ENCODE measurements around the gene EXOC2.

The EXOC2 gene

GRCh38 chr6:620166-620565, 72.8 kb downstream of the EXOC2 start:
- no peak for TF ChIP-seq SIN3A (IDR thresholded peaks at IDR 0.05; ENCODE audit: borderline replicate concordance, insufficient read depth, low read length)
- no peak for TF ChIP-seq REST (IDR thresholded peaks at IDR 0.05; ENCODE audit: insufficient read depth in 1 of 2, low read depth in 2 of 2, low read length in 2 of 2)
- no peak for TF ChIP-seq POLR2AphosphoS5 (IDR thresholded peaks at IDR 0.05; ENCODE audit: low read depth, low read length)

- no peak for TF ChIP-seq SIN3A (IDR thresholded peaks at IDR 0.05; ENCODE audit: borderline replicate concordance, insufficient read depth, low read length)
- TF ChIP-seq FOXP2 (optimal IDR thresholded peaks at IDR 0.05; ENCODE audit: borderline replicate concordance, extremely low read depth, extremely low read length, insufficient read depth), result no peak
- no peak for TF ChIP-seq REST (IDR thresholded peaks at IDR 0.05; ENCODE audit: insufficient read depth in 1 of 2, low read depth in 2 of 2, low read length in 2 of 2)
- no peak for TF ChIP-seq POLR2AphosphoS5 (IDR thresholded peaks at IDR 0.05; ENCODE audit: low read depth, low read length)
- TF ChIP-seq TAF1 (IDR thresholded peaks at IDR 0.05; ENCODE audit: borderline replicate concordance, insufficient read depth, low read length), result no peak
These were observed 75.4 kb downstream of the EXOC2 start for GRCh38 chr6:617456-618100.

- no peak for TF ChIP-seq REST (IDR thresholded peaks at IDR 0.05; ENCODE audit: insufficient read depth in 1 of 2, low read depth in 2 of 2, low read length in 2 of 2)
- no peak for TF ChIP-seq FOXP2 (optimal IDR thresholded peaks at IDR 0.05; ENCODE audit: borderline replicate concordance, extremely low read depth, extremely low read length, insufficient read depth)
- no peak for TF ChIP-seq POLR2AphosphoS5 (IDR thresholded peaks at IDR 0.05; ENCODE audit: low read depth, low read length)
- TF ChIP-seq SIN3A (IDR thresholded peaks at IDR 0.05; ENCODE audit: borderline replicate concordance, insufficient read depth, low read length), result no peak
These were observed 79.0 kb downstream of the EXOC2 start for GRCh38 chr6:613981-614380.

- TF ChIP-seq TAF1 (IDR thresholded peaks at IDR 0.05; ENCODE audit: borderline replicate concordance, insufficient read depth, low read length) (no peak), FOXP2 (optimal IDR thresholded peaks at IDR 0.05; ENCODE audit: borderline replicate concordance, extremely low read depth, extremely low read length, insufficient read depth) (no peak), REST (IDR thresholded peaks at IDR 0.05; ENCODE audit: insufficient read depth in 1 of 2, low read depth in 2 of 2, low read length in 2 of 2) (no peak), POLR2AphosphoS5 (IDR thresholded peaks at IDR 0.05; ENCODE audit: low read depth, low read length) (no peak), SIN3A (IDR thresholded peaks at IDR 0.05; ENCODE audit: borderline replicate concordance, insufficient read depth, low read length) (no peak)
These were observed 81.0 kb downstream of the EXOC2 start for GRCh38 chr6:611928-612327.

GRCh38 chr6:610882-611281, 82.1 kb downstream of the EXOC2 start:
- TF ChIP-seq TAF1 (IDR thresholded peaks at IDR 0.05; ENCODE audit: borderline replicate concordance, insufficient read depth, low read length), result no peak
- no peak for TF ChIP-seq FOXP2 (optimal IDR thresholded peaks at IDR 0.05; ENCODE audit: borderline replicate concordance, extremely low read depth, extremely low read length, insufficient read depth)
- no peak for TF ChIP-seq REST (IDR thresholded peaks at IDR 0.05; ENCODE audit: insufficient read depth in 1 of 2, low read depth in 2 of 2, low read length in 2 of 2)
- TF ChIP-seq POLR2AphosphoS5 (IDR thresholded peaks at IDR 0.05; ENCODE audit: low read depth, low read length), result no peak
- TF ChIP-seq SIN3A (IDR thresholded peaks at IDR 0.05; ENCODE audit: borderline replicate concordance, insufficient read depth, low read length), result no peak
